GM18858 (cell line): ENCODE data around the gene TDRD9.
"Not testable (repeated sequence)": the region's sequence is repeated elsewhere in the genome, so short reads cannot be mapped to it uniquely, and the experiment has no call there.

Experiments used
- ATAC-seq: cut with Tn5 transposase; IDR thresholded peaks from one replicate; pipeline ENCODE4 v1.9.1; 2021; ENCODE audit not compliant: unreplicated experiment

The TDRD9 gene

DNA sequence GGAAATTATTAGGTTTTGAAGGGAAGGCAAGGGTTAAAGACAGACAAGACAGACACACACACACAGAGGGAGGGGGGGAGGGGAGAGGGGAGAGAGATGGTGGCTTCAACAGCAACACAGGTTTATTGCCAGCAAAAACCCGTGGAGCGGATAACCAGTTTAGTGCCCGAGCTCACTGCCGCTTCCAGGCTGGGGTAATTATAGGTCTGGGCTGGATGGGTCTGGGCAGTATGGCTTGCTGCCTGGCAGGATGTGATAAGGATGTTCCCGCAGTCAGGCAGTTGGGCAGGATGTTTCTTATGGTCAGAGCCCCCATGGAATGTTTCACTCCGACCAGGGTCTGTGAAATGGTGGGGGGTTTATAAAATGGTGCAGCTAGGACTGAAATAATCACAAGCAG lies 4.4 kb upstream of the TDRD9 start:
- no peak for ATAC-seq

DNA sequence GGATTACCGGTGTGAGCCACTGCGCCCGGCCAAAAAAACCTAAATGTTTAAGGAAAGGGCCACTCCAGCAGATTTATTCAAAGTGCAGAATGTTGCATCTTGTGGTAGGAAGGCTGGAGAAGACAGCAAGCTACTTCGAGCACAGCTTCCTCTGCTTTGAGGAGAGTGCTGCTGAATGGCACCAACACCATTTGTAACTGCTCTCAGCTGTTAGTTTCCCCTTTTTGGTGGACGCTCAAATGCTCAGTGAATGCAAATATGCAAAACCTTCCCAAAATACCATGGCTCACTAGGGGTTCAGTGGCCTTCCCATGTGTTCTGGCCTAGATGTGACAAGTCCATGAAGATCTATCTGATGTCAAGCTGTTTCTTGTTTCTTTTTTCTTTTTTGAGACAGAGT lies 2.9 kb upstream of the TDRD9 start:
- ATAC-seq, result no peak

DNA sequence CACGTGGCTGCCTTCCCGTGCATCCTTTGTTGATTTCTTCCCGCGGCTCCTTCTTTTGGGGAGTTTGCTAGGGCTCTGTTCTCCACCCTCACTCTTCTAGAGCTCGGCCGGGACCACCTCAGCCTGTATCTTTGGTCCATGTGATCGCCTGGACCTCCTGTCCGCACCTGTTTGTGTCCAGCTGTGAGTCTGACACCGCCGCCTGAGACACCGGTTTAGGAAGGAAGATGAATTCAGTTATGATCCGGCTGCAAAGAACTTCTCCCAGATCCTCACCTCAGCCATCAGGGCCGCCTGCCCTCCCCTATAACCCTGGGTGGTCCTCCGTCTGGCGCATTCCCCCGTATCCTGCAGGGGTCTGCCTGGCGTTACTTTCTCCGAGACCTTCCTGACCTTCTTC lies 690 bp upstream of the TDRD9 start:
- no peak for ATAC-seq

DNA sequence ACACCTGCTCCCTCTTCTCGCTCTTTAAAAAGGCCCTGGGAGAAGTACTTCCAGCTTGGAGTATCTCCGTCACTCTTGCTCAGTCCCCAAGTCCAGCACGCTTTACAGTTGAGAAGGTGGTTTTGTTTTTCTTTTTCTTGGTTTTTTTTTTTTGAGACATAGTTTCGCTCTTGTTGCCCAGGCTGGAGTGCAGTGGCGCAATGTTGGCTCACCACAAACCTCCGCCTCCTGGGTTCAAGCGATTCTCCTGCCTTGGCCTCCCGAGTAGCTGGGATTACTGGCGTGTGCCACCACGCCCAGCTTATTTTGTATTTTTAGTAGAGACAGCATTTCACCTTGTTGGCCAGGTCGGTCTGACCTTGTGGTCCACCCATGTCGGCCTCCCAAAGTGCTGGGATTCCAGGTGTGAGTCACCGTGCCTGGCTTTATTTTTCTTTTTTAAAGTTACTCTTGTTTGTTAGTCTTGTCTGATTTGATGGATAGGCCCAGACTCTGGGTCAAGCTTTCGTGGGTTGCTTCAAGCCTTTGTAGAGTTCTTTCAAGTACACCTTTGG lies 1.9 kb downstream of the TDRD9 start:
- no peak for ATAC-seq

DNA sequence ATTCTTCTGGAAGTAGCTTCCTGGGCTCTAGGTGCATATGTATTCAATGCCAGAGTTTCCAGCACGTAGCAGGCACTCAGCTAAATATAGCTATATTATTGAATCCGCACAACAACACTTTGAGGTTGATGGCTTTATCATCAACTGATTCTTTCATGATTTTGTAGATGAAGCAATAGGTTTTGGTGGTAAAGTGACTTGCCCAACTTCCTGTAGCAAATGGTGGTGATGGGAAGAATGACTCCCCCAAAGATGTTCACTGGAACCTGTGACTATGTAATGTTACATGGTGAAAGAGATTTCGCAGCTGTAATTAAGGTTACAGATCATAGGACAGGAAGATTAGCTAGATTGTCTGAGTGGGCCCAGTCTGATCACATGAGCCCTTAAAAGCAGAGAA lies 3.2 kb downstream of the TDRD9 start:
- no peak for ATAC-seq

DNA sequence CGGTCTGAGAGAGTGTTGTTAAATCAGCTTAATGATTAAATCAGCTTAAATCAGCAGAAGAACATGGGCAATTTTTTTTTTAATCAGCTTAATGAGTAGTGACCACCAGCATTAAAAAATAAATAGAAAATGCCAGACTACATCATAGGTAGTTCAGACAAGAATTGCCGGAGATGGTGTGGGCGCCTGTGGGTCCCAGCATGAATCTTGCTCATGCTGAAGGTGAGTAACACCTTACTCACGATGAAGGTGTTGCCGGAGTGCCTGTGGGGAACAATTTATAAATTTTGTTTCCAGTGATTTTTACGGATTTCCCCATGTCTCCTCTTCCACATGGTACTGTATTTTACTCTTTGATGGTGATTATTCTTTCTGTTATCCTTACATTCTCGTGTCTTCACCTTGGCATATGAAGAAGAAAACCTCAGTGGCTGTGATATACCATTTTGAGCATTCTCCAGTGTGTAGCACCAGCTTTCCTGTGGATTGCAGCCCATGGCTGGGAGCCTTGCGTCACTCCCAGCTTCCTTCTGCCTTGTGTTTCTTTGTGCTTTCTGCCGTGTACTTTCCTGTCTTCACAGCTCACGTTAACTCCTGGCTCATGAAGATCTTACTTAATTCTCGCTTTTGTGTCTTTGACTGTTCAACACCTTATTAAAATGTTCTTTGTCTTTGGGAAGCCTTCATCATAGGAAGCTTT lies 4.7 kb downstream of the TDRD9 start:
- no peak for ATAC-seq

DNA sequence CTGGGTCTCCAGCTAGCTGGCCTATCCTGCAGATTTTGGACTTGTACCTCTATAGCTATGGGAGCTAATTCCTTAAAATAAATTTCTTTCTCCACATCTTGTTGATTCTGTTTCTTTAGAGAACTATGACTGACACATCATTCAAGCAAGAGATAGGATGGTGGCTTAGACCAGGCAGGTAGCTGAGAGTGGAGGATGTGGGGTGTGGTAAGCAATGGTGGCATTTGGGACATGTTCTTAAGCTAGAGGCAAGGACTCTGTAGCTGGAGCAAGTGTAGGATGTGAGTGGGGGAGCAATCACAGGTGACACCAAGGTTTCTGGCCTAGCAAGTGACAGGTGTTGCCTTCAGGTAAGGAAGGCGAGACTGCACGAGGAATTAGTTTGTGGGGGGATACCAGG lies 6.8 kb downstream of the TDRD9 start:
- ATAC-seq, result no peak

DNA sequence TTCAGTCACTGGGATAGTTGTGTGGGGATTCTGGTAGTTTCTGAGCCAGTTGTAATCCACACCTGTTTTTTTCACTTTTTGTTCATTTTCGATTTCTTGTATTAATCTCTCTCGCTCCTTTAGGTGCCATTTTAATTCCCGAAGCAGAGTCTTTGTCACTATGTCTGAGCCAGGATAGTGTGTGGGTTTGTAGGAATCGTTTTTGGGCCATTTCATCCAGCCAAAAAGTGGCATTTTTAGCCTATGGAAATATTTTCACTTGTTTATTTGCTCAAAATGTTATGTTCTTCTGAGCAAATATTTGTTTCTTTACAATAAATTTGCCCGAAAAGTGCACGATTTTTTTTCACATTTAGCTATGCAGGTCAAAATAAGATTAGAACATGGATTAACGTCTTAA lies 13.2 kb downstream of the TDRD9 start:
- ATAC-seq, result no peak

DNA sequence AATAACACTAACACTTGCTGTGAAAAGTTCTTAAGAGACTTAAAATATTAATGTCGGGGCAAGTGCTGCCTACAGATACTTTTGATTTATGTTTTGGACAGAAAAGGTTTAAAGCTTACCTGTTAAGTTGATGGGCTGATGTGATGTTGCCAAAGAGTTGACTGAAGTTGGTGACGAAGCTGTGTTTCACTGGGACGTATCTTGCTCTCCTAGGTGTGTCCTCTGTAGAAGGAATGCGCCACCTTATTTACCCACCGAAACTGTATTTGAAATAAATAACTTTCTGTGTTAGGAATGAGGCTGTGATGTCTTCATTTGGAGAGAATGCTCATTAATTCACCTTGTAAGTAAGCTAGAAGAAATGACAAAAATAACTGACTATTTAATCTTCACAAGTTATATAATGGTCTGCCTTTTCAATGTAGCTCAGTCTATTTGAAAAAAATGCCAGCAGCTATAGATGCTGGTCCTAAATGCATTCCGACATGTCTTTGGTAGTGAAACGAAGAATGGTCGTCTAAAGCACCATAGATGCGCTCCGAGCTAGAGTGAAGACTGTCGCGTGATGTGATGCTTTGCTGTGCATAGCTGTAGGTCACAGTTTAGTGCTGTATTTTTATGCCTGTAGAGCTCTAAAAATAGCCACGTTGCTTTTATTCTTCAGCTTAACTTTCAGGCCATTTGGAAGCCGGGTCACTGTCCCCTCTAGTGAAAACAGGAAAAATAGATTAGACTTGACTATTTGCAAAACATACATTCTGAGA lies 13.9 kb downstream of the TDRD9 start, which contains the start of gene RD3L:
Gene RD3L, minus strand, starts transcription at position 557 of the 764 bp plus-strand sequence. CDS start 834 bp downstream, outside the sequence.
- ATAC-seq, result no peak

DNA sequence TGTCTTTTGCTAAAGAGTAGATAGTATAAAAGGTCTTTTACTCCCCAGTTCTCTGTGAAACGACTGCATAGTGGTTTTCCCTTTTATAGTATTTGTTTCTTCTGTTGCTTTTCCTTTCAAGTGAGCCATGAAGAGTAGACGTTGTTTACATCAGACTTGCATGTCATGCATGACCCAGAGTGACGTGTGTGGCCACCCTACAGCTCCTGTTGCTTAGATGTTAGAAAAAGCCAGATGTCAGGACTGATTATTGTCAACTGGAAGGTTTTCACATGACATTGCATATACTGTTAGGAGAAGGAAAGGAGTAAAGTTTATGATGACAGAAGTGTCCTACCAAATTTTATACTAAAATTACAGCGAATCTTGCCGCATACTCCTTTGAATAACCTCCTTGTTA lies 15.4 kb downstream of the TDRD9 start:
- no peak for ATAC-seq

DNA sequence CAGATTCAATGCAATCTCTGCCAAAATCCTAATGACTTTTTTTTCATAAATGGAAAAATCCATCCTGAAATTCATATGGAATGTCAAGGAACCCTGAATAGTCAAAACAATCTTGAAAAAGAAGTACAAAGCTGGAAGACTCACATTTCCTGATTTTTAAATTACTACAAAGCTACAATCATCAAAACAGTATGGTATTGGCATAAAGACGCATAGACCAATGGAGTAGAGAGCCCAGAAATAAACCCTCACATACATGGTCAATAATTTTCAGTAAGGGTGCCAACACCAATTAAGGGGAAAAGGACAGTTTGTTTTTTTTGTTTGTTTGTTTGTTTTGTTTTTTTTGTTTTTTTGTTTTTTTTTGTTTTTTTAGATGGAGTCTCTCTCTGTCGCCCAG lies 18.7 kb downstream of the TDRD9 start:
- ATAC-seq, result no peak

DNA sequence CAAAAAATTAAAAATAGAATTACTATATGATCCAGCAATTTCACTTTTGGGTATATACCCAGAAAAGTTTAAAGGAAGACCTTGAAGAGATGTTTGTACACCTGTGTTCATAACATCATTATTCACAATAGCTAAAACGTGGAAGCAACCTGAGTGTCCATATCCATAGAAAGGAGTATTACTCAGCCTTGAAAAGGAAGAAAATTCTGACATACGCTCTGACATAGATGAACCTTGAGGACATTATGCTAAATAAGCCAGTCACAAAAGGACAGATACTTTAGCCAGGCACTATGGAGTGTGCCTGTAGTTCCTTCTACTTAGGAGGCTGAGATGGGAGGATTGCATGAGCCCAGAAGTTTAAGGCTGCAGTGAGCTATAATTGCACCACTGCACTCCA lies 20.2 kb downstream of the TDRD9 start:
- ATAC-seq, result no peak

DNA sequence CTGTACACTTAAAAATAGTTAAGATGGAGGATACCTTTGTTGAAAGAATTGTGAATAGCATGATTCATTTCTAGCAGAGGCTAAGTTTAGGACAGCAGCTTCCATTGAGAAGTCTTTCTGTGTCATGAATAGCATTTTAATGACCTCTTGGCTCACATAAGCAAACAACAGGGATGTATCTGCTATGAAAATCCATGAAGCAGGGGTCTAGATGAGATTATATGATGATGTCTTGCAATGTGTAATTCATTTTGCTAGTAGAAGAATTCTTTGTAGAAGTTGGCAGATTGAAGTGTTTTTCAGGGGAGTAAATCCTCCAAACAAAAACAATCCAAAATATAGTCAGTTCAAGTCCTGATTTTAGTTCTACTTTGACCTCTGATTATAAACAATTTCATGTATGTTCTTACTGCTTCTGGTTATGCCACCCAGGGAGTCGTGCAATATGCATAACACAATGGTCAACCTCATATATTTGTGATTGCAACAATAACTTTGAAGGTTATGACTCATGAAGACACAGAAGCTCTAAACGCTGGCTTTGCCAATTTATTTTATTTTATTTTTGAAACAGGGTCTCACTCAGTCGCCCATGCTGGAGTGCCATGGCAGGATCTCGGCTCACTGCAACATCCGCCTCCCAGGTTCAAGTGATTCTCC lies 21.0 kb downstream of the TDRD9 start:
- ATAC-seq, result no peak

DNA sequence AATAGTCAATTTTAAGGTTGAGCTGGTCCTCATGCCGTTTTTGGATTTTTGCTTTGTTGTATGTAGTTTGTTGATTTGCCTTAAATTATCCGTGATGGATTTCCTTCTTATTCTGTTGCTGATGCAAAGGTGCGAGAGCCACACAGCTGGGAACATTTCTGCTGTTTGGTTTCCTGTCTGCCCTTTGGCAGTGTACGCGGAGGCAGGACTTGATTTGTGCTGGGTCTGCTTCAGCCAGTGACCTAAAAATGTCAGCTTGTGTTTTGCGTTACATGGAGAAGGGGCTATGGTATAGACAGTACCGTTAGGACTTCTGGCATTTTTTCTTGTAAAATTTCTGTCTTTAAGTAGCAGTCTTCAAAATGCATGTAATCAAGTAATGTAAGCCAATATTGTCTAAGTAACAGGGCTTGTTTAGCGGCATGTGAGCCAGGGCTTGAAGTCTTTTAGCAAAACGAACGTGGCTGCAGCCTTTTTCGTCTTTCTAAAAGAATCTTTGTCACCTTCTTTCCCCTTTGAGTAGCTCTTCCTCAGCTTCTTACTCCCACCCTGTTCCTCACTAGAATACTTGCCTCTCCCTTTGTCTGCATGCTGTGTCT lies 32.3 kb downstream of the TDRD9 start:
- ATAC-seq, result no peak

DNA sequence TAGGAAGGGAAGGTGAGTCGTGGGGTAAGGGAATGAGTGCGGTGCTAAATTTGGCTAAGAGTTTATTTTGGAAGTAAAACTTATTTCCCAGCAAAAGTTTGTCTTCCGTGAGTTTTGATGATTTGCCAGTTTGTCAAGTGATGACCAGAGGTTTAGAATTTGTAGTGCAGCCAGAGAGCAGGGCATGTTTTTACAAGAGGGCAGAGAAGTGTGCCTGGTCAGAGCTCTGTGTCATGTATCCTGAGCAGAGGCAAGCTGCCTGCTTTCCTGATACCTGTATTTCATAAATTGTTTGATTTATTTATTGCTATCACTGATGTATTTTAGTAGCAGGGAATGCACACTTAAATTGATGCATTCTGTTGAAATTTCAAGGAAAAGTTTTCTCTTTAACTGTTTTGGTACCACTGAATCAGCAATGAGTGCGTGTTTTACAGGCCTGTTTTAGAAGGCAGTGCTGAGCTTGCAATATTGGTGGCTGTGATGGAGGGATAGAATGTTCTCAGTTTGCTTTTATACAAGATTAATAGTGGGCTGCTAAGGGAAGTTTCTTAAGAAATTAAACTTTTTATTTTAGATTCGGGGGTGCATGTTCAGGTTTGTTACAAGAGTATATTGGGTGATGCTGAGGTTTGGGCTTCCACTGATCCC lies 33.8 kb downstream of the TDRD9 start:
- no peak for ATAC-seq

DNA sequence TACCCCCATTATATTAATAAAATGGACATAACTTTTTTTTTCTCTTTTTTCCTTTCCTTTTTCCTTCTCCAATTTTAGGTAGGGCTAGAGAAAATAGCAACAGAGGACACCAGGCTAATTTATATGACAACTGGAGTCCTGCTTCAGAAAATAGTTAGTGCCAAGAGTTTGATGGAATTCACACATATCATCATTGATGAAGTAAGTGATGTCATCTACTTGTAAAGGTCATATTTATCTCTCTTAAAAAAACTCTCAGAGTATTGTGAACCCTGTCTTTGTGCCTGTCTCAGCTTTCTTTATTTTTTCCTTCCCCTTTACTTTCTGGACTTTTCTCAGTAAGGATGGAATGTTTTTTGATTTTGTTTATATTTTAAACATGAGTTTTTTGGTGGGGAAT lies 38.4 kb downstream of the TDRD9 start:
- no peak for ATAC-seq

DNA sequence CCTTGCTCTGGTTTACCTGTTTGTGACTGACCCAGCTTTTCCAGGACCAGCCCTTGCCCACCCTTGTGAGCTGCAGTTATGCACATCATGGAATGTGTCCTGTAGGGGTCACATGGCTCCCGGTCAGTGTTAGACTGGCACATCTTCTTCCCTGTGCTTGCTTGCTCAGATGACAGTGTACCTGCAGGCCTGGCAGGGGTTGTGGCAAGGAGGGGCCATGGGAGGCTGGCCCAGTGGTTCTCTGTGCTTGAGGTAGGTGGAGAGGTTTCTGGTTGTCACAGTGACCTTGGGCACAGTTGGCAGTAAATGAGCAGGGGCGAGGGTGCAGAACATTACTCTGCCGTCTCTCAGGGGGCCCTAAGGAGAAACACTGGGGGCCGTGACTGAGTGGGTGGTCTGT lies 41.7 kb downstream of the TDRD9 start:
- ATAC-seq, result no peak

DNA sequence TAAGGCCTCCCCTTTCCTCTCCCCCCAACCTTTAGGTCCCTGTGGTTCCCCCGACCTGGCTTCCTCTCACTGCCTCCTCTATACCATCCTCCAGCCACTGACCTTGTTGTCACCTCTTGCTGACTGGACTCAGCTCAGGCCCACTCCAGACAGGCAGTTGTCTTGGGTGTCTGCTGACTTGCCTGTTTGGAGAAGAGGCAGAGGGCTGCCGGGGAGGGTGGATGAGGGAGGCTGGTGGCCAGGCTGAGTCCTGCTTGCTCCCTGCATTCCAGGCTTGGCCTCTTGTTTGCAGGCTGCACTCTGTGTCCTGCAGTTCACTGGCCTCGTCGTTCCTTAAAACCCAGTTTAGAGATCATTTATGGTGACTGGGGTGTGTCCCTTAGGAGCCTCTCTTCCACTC lies 45.1 kb downstream of the TDRD9 start:
- no peak for ATAC-seq

DNA sequence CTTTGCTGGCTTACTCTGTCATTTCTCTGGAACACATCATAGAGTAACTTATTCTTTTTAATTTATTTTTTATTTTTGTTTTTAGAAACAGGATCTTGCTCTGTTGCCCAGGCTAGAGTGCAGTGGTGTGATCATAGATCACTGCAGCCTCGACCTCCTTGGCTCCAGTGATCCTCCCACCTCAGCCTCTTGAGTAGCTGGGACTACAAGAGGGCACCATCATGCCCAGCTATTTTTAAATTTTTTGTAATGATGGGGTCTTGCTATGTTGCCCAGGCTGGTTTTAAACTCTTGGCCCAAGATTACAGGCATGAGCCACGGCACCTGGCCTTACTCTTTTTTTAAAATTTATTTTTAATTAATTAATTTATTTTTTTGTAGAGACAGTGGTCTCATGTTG lies 46.3 kb downstream of the TDRD9 start:
- no peak for ATAC-seq

DNA sequence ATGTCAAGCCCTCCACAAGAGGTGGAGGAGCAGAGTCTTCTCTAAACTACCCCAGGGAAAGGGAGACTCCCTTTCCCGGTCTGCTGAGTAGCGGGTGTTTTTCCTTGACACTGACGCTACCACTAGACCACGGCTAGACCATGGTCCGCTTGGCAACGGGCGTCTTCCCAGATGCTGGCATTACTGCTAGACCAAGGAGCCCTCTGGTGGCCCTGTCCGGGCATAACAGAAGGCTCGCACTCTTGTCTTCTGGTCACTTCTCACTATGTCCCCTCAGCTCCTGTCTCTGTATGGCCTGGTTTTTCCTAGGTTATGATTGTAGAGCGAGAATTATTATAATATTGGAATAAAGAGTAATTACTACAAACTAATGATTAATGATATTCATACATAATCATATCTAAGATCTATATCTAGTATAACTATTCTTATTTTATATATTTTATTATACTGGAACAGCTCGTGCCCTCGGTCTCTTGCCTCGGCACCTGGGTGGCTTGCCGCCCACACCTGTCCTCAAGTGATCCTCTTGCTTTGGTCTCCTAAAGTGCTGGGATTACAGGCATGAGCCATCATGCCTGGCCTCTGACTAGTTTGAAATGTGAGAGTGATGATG lies 52.5 kb downstream of the TDRD9 start:
- ATAC-seq, result not testable (repeated sequence)
